Measurements from ENCODE around the gene NHLRC3. TPM values are rescaled to one million over a fixed set of nuclear protein-coding genes. Genes with fewer than 3 reads are reported as not detected.

NHLRC3 gene
- total RNA-seq, 1 donor from 2014 or later: 24.6 TPM

DNA sequence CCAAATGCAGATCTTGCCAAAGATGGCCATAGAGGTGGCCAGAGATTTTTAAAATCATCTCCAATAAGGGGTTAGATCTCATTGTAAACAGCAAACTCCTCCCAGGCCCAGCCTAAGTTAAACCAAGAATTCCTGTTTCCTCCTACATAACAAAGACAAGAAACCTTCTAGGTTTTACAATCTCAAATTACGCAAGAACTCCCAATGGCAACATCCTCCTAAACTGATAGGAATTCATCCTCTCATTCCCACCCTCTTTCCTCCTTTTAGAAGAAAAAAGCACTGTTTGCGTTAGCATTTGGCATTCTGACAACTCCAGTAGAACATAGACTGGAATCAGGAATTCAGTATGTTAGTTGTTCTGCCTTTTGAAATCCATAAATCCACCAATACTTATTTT lies 14.9 kb upstream of the NHLRC3 start:
- ChIA-PET POLR2A (no interaction called here), CTCF (no interaction called here)
- Mint-ChIP-seq H3K9me3 (no peaks in the 10 kb centered on the region), H3K36me3 (ENCODE audit: low read depth) (peaks cover 81% of the 10 kb centered on the region), H3K27me3 (no peaks in the 10 kb centered on the region), H3K4me1 (no peaks in the 10 kb centered on the region), H3K27ac (no peak overlapping the region), H3K4me3 (no peak overlapping the region)
- TF ChIP-seq, protein P1, sequence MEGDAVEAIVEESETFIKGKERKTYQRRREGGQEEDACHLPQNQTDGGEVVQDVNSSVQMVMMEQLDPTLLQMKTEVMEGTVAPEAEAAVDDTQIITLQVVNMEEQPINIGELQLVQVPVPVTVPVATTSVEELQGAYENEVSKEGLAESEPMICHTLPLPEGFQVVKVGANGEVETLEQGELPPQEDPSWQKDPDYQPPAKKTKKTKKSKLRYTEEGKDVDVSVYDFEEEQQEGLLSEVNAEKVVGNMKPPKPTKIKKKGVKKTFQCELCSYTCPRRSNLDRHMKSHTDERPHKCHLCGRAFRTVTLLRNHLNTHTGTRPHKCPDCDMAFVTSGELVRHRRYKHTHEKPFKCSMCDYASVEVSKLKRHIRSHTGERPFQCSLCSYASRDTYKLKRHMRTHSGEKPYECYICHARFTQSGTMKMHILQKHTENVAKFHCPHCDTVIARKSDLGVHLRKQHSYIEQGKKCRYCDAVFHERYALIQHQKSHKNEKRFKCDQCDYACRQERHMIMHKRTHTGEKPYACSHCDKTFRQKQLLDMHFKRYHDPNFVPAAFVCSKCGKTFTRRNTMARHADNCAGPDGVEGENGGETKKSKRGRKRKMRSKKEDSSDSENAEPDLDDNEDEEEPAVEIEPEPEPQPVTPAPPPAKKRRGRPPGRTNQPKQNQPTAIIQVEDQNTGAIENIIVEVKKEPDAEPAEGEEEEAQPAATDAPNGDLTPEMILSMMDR (IDR thresholded peaks at IDR 0.05): no peak
- ATAC-seq (ENCODE audit: low read depth): no peak
- DNase-seq: no peak
- intact Hi-C loops (cut with micrococcal nuclease): no loop called here

DNA sequence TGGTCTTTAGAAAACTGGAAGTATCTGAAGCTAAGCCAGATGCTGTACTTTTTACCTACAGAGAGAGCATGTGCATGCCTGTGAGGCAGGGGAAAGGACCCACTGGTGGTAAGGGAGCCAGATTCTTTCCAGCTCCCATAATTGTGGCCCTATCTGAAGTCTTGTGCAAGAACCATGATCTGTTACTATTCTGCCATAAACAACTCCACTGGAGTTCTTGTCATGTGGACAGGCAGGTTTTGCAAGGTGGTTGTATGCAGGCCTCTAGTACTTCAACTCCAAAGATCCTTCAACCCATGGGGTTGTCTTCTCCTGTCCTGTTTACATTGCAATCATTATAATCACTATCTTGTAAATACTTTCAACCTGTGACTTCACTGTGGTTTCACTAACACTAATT lies 14.5 kb upstream of the NHLRC3 start:
- H3K27me3 Mint-ChIP-seq: no peaks in the 10 kb centered on the region
- no peaks in the 10 kb centered on the region for H3K9me3 Mint-ChIP-seq
- no peak overlapping the region for H3K4me3 Mint-ChIP-seq
- intact Hi-C loops (cut with micrococcal nuclease): no loop called here
- DNase-seq (no peak), ATAC-seq (ENCODE audit: low read depth) (no peak)
- no peak overlapping the region for H3K27ac Mint-ChIP-seq
- CTCF ChIA-PET: no interaction called here
- H3K4me1 Mint-ChIP-seq: no peaks in the 10 kb centered on the region
- TF ChIP-seq, protein P1 (IDR thresholded peaks at IDR 0.05): no peak
- POLR2A ChIA-PET: no interaction called here
- peaks cover 79% of the 10 kb centered on the region for H3K36me3 Mint-ChIP-seq (ENCODE audit: low read depth)

DNA sequence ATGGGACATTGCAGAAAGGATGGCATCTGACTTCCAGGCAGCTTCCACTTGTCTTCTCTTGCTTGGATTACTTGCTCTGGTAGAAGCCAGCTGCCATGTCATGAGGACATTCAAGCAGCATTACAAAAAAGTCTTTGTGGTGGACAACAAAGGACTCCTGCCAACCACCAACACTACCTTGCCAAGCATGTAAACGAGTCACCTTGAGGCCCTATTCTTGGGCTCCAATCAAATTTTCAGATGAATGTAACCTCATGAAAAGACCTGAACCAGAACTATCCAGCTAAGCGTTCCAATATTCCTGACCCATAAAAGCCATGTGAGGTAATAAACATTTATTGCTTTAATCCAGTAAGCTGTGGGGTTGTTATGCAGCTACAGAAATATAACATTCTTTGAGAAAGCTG lies 12.8 kb upstream of the NHLRC3 start:
- Mint-ChIP-seq H3K27me3 (no peaks in the 10 kb centered on the region), H3K9me3 (no peaks in the 10 kb centered on the region), H3K4me1 (no peaks in the 10 kb centered on the region), H3K4me3 (no peak overlapping the region), H3K36me3 (ENCODE audit: low read depth) (peaks cover 80% of the 10 kb centered on the region), H3K27ac (no peak overlapping the region)
- no peak for ATAC-seq (ENCODE audit: low read depth)
- intact Hi-C loops (cut with micrococcal nuclease): loop anchor here (5.0 kb wide), 1 partner anchor 1963 kb away; no protein-coding TSS in a partner anchor
- TF ChIP-seq, protein P1 (IDR thresholded peaks at IDR 0.05): no peak
- ChIA-PET CTCF (no interaction called here), POLR2A (no interaction called here)
- no peak for DNase-seq

DNA sequence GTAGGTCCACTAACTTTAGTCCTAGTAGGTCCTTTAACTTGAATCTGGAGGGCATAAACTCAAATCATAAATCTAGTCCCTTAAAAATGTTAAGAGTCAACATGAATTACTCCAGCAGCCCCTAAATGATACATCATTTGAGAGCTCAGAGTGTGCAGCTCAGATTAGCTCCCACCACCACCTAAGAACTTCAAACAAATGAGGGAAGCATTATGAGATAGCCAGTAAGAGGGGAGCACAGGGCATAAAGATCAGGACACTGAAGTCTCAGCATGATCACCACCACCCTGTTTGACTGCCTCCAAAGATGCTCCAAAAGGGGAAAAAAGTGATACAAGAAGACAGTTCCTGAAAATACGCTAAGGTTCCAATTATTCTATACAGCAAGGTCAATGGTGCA lies 6.1 kb upstream of the NHLRC3 start:
- ChIA-PET POLR2A (interaction anchor here (1.0 kb wide), 1 partner anchor 15 kb away, joined by 3 read pairs; no protein-coding TSS in a partner anchor), CTCF (interaction anchor here (1.5 kb wide), 1 partner anchor 15 kb away, joined by 5 read pairs; no protein-coding TSS in a partner anchor)
- no peaks in the 10 kb centered on the region for H3K27me3 Mint-ChIP-seq
- H3K9me3 Mint-ChIP-seq: no peaks in the 10 kb centered on the region
- no peak overlapping the region for H3K27ac Mint-ChIP-seq
- peaks cover 39% of the 10 kb centered on the region for H3K4me1 Mint-ChIP-seq
- ATAC-seq (ENCODE audit: low read depth) (no peak), DNase-seq (no peak)
- TF ChIP-seq, protein P1 (IDR thresholded peaks at IDR 0.05): no peak
- peaks cover 39% of the 10 kb centered on the region for H3K36me3 Mint-ChIP-seq (ENCODE audit: low read depth)
- no peak overlapping the region for H3K4me3 Mint-ChIP-seq
- intact Hi-C loops (cut with micrococcal nuclease): no loop called here

DNA sequence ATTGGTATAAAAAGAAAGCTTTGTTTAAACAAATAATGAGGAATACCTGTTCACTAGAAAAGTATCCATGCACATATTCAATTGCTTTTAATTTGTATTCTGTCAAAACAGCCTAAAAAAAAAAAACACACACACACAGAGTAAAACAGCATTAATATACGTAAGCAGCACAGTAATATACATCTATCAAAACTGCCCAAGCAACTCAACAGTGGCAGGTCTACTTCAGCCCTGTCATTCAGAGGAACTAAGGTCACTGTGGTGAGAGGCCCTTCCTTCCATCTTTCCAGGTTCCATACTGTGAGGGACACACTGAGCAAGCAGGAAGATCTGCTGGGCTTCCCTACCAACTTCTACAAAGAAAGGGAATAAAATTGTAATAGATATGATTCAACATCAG lies 4.2 kb upstream of the NHLRC3 start:
- intact Hi-C loops (cut with micrococcal nuclease): no loop called here
- CTCF ChIA-PET: no interaction called here
- Mint-ChIP-seq H3K27me3 (no peaks in the 10 kb centered on the region), H3K27ac (no peak overlapping the region), H3K4me1 (peaks cover 45% of the 10 kb centered on the region), H3K4me3 (no peak overlapping the region), H3K9me3 (no peaks in the 10 kb centered on the region), H3K36me3 (ENCODE audit: low read depth) (peaks cover 33% of the 10 kb centered on the region)
- TF ChIP-seq, protein P1 (IDR thresholded peaks at IDR 0.05): no peak
- POLR2A ChIA-PET: interaction anchor here (0.7 kb wide), 2 partner anchors 17 to 552 kb away, joined by 3 to 4 read pairs; no protein-coding TSS in a partner anchor
- ATAC-seq (ENCODE audit: low read depth) (no peak), DNase-seq (no peak)
